Measurements from ENCODE around the gene KSR2.

The KSR2 gene

GRCh38 chr12:117551665-117552064 is 417.1 kb downstream of the KSR2 start:
- no peak overlapping the region for H3K4me3 ChIP-seq (ENCODE audit: low read depth, low read length)
- DNase-seq (ENCODE audit: low read depth) = no peak
- no peak for TF ChIP-seq CTCF (conservative IDR thresholded peaks at IDR 0.05; ENCODE audit: low read depth, low read length)

GRCh38 chr12:117547209-117547608 is 421.6 kb downstream of the KSR2 start:
- no peak overlapping the region for H3K4me3 ChIP-seq (ENCODE audit: low read depth, low read length)
- no peak for DNase-seq (ENCODE audit: low read depth)
- no peak for TF ChIP-seq CTCF (conservative IDR thresholded peaks at IDR 0.05; ENCODE audit: low read depth, low read length)

- no peak overlapping the region for H3K4me3 ChIP-seq (ENCODE audit: low read depth, low read length)
- no peak for TF ChIP-seq CTCF (conservative IDR thresholded peaks at IDR 0.05; ENCODE audit: low read depth, low read length)
- no peak for DNase-seq (ENCODE audit: low read depth)
These were observed 423.6 kb downstream of the KSR2 start for GRCh38 chr12:117545216-117545615.

GRCh38 chr12:117540011-117540410 is 428.8 kb downstream of the KSR2 start:
- DNase-seq (ENCODE audit: low read depth) = no peak
- no peak overlapping the region for H3K4me3 ChIP-seq (ENCODE audit: low read depth, low read length)
- TF ChIP-seq CTCF (conservative IDR thresholded peaks at IDR 0.05; ENCODE audit: low read depth, low read length) = no peak

- no peak overlapping the region for H3K4me3 ChIP-seq (ENCODE audit: low read depth, low read length)
- TF ChIP-seq CTCF (conservative IDR thresholded peaks at IDR 0.05; ENCODE audit: low read depth, low read length) = no peak
- DNase-seq (ENCODE audit: low read depth) = no peak
These were observed 429.9 kb downstream of the KSR2 start for GRCh38 chr12:117538926-117539325.

- no peak for DNase-seq (ENCODE audit: low read depth)
- no peak overlapping the region for H3K4me3 ChIP-seq (ENCODE audit: low read depth, low read length)
- no peak for TF ChIP-seq CTCF (conservative IDR thresholded peaks at IDR 0.05; ENCODE audit: low read depth, low read length)
These were observed 430.6 kb downstream of the KSR2 start for GRCh38 chr12:117538032-117538690.

GRCh38 chr12:117533687-117534086 is 435.1 kb downstream of the KSR2 start:
- no peak for DNase-seq (ENCODE audit: low read depth)

More at GRCh38 chr12:117533687-117534086, 435.1 kb downstream of the KSR2 start:
- no peak overlapping the region for H3K4me3 ChIP-seq (ENCODE audit: low read depth, low read length)
- TF ChIP-seq CTCF (conservative IDR thresholded peaks at IDR 0.05; ENCODE audit: low read depth, low read length) = no peak

All from choroid plexus epithelial cell (primary cell).